ENCODE measurements around the gene SBF2.

- no peak for TF ChIP-seq POLR2A (IDR thresholded peaks at IDR 0.05; ENCODE audit: low read depth, low read length)
- no peak for TF ChIP-seq POLR2AphosphoS5 (IDR thresholded peaks at IDR 0.05; ENCODE audit: low read depth, low read length)
- TF ChIP-seq TAF1 (IDR thresholded peaks at IDR 0.05; ENCODE audit: low read depth, low read length), result no peak
- TF ChIP-seq PAX5 (IDR thresholded peaks at IDR 0.05; ENCODE audit: insufficient read depth, low read length, severe bottlenecking), result peak; percentile 60
These were observed 14.4 kb upstream of the SBF2 start for GRCh38 chr11:10308201-10308954.
